H1 (cell line): ENCODE data around the gene MORC4. TPM values are rescaled to one million over a fixed set of nuclear protein-coding genes. Genes with fewer than 3 reads are reported as not detected.

Experiments
- CTCF ChIA-PET: fragments of 300-600 bp; sonication (Branson Sonifier 250); formaldehyde crosslinking; loops from one replicate; lab custom pipeline; 2021; ENCODE audit not compliant: partially characterized antibody; lab: Charles Lee
- POLR2A ChIA-PET: fragments of 300-600 bp; sonication (Branson Sonifier 250); formaldehyde crosslinking; loops from one replicate; lab custom pipeline; 2021; ENCODE audit warnings: inconsistent platforms; ENCODE audit not compliant: partially characterized antibody; lab: Charles Lee
- DNase-seq, 2 experiments: peaks; one replicate each; pipeline versions ENCODE4 v3.0.0 to v3.0.0-alpha.2; 2010 to 2022; ENCODE audit warnings: low spot score in 2 of 2, low read depth in 1 of 2, mixed read lengths in 1 of 2
- FAIRE-seq: peaks from 2 replicates; lab custom pipeline; 2011; peaks lifted over from hg19 to GRCh38; lab: Jason Lieb, UNC
- H2AFZ ChIP-seq: 2 replicates; pipeline ENCODE4 v1.8.1; 2012; ENCODE audit warnings: low read length, inconsistent platforms
- H2AK5ac ChIP-seq: 2 replicates; pipeline ENCODE4 v1.6.1; 2013; ENCODE audit warnings: low read depth, low read length
- H2BK120ac ChIP-seq: replicated peaks from 2 replicates; pipeline ENCODE3; 2013; ENCODE audit warnings: low read depth, low read length, inconsistent platforms
- H2BK12ac ChIP-seq: 2 replicates; pipeline ENCODE4 v1.6.1; 2013; ENCODE audit warnings: low read depth, low read length
- H2BK15ac ChIP-seq: 2 replicates; pipeline ENCODE4 v1.6.1; 2013; ENCODE audit warnings: low read length
- H2BK20ac ChIP-seq: 2 replicates; pipeline ENCODE4 v1.6.1; 2013; ENCODE audit warnings: low read length
- H2BK5ac ChIP-seq: 2 replicates; pipeline ENCODE4 v1.6.1; 2013; ENCODE audit warnings: low read depth, low read length
- H3K14ac ChIP-seq: 2 replicates; pipeline ENCODE4 v1.6.1; 2013; ENCODE audit warnings: inconsistent platforms; ENCODE audit not compliant: insufficient read length
- H3K18ac ChIP-seq: 2 replicates; pipeline ENCODE4 v1.6.1; 2013; ENCODE audit warnings: low read length; ENCODE audit errors: extremely low read depth
- H3K23ac ChIP-seq: 2 replicates; pipeline ENCODE4 v1.6.1; 2013; ENCODE audit warnings: inconsistent platforms; ENCODE audit not compliant: insufficient read length
- H3K23me2 ChIP-seq: 2 replicates; pipeline ENCODE4 v1.6.1; 2013; ENCODE audit warnings: low read depth, low read length
- H3K27ac ChIP-seq: 2 replicates; pipeline ENCODE4 v1.6.1; 2011; ENCODE audit warnings: low read depth, low read length, inconsistent platforms
- H3K27me3 ChIP-seq, 4 experiments: replicated peaks in 1 of 4; 1 replicate in 1 of 4; 2 replicates in 3 of 4; pipeline versions ENCODE4 v1.6.1 to v1.8.1; 2011 to 2013; ENCODE audit warnings: low read length in 3 of 4, mild to moderate bottlenecking in 3 of 4, inconsistent platforms in 2 of 4, mixed read lengths in 2 of 4, moderate library complexity in 1 of 4; ENCODE audit not compliant: control insufficient read depth in 3 of 4, insufficient read depth in 3 of 4; ENCODE audit errors: extremely low read depth in 1 of 4
- H3K36me3 ChIP-seq, 4 experiments: 2 replicates each; pipeline versions ENCODE4 v1.6.1 to v1.8.1; 2011 to 2013; ENCODE audit warnings: mild to moderate bottlenecking in 4 of 4, low read length in 3 of 4, moderate library complexity in 2 of 4, control low read depth in 1 of 4, inconsistent platforms in 1 of 4; ENCODE audit not compliant: insufficient read depth in 4 of 4, control insufficient read depth in 2 of 4
- H3K4ac ChIP-seq: replicated peaks from 2 replicates; pipeline ENCODE3; 2013; ENCODE audit warnings: low read length, low read depth, mixed read lengths, inconsistent platforms; ENCODE audit not compliant: insufficient read length
- H3K4me1 ChIP-seq, 4 experiments: replicated peaks in 1 of 4; 1 replicate in 1 of 4; 2 replicates in 3 of 4; pipeline versions ENCODE4 v1.6.1 to v1.8.1; 2011 to 2013; ENCODE audit warnings: low read length in 3 of 4, inconsistent platforms in 2 of 4, mixed read lengths in 1 of 4; ENCODE audit not compliant: insufficient read depth in 4 of 4, control insufficient read depth in 3 of 4
- H3K4me2 ChIP-seq, 2 experiments: 2 replicates each; pipeline versions ENCODE4 v1.6.1 to v1.8.1; 2011 to 2013; ENCODE audit warnings: low read depth in 2 of 2, low read length in 2 of 2, control low read depth in 1 of 2, inconsistent platforms in 1 of 2, mild to moderate bottlenecking in 1 of 2; ENCODE audit not compliant: insufficient read depth in 1 of 2
- H3K4me3 ChIP-seq, 4 experiments: fragments of 200-600, 300-600 bp in 1 of 4; sonication (generic), shearing (Covaris generic), sonication (Bioruptor Twin) in 1 of 4; 2 replicates each; pipeline versions ENCODE4 v1.5.1 to v1.8.1; 2011 to 2016; ENCODE audit warnings: low read length in 4 of 4, low read depth in 3 of 4, control low read depth in 2 of 4, inconsistent platforms in 2 of 4, mild to moderate bottlenecking in 2 of 4, mixed read lengths in 1 of 4, moderate library complexity in 1 of 4; ENCODE audit not compliant: insufficient read depth in 2 of 4; ENCODE audit errors: extremely low read depth in 1 of 4
- H3K56ac ChIP-seq: replicated peaks from 2 replicates; pipeline ENCODE3; 2013; ENCODE audit warnings: low read depth, mild to moderate bottlenecking, mixed read lengths, low read length, inconsistent platforms; ENCODE audit not compliant: insufficient read length
- H3K79me1 ChIP-seq: 2 replicates; pipeline ENCODE4 v1.6.1; 2013; ENCODE audit warnings: low read depth, low read length, control low read depth
- H3K79me2 ChIP-seq, 2 experiments: 2 replicates each; pipeline versions ENCODE4 v1.6.1 to v1.8.1; 2012 to 2013; ENCODE audit warnings: low read length in 2 of 2, mild to moderate bottlenecking in 2 of 2, inconsistent platforms in 1 of 2; ENCODE audit not compliant: insufficient read depth in 2 of 2, control insufficient read depth in 1 of 2
- H3K9ac ChIP-seq, 4 experiments: replicated peaks in 1 of 4; 1 replicate in 1 of 4; 2 replicates in 3 of 4; pipeline versions ENCODE4 v1.6.1 to v1.8.1; 2011 to 2013; ENCODE audit warnings: low read depth in 3 of 4, low read length in 3 of 4, control low read depth in 2 of 4, mild to moderate bottlenecking in 2 of 4, moderate library complexity in 2 of 4, inconsistent platforms in 1 of 4; ENCODE audit errors: extremely low read depth in 1 of 4
- H3K9me3 ChIP-seq, 2 experiments: 2 replicates each; pipeline versions ENCODE4 v1.6.1 to v1.8.1; 2012 to 2013; ENCODE audit warnings: mild to moderate bottlenecking in 2 of 2, moderate library complexity in 2 of 2, control low read depth in 1 of 2, inconsistent platforms in 1 of 2, low read depth in 1 of 2, low read length in 1 of 2, mixed read lengths in 1 of 2; ENCODE audit not compliant: insufficient read depth in 2 of 2
- H4K20me1 ChIP-seq, 2 experiments: replicated peaks in 1 of 2; 2 replicates each; pipeline versions ENCODE3 to v1.8.1; 2011 to 2013; ENCODE audit warnings: inconsistent platforms in 2 of 2, low read length in 2 of 2, mild to moderate bottlenecking in 1 of 2; ENCODE audit not compliant: insufficient read depth in 2 of 2, control insufficient read depth in 1 of 2
- H4K5ac ChIP-seq: 2 replicates; pipeline ENCODE4 v1.6.1; 2013; ENCODE audit warnings: low read length, low read depth, mixed read lengths, inconsistent platforms; ENCODE audit not compliant: insufficient read length
- H4K8ac ChIP-seq: 2 replicates; pipeline ENCODE4 v1.8.0; 2013; ENCODE audit warnings: mild to moderate bottlenecking, moderate library complexity, low read length, inconsistent platforms; ENCODE audit not compliant: insufficient read depth; ENCODE audit errors: extremely low read depth
- H4K91ac ChIP-seq: replicated peaks from 2 replicates; pipeline ENCODE3; 2013; ENCODE audit warnings: low read length, mixed read lengths, inconsistent platforms; ENCODE audit not compliant: insufficient read length
- WGBS, 2 experiments: shearing (Covaris generic) in 1 of 2; methylation state at CpG; one replicate each; pipeline versions ENCODE4 v1.1.6 to v1.1.7; 2013 to 2015; ENCODE audit warnings: low lambda C conversion rate in 2 of 2, mixed read lengths in 2 of 2, inconsistent platforms in 1 of 2, low coverage in 1 of 2, missing lambda C conversion rate in 1 of 2; ENCODE audit not compliant: insufficient replicate concordance in 2 of 2, insufficient coverage in 1 of 2, insufficient read length in 1 of 2; ENCODE audit errors: extremely low coverage in 1 of 2, missing lambda C conversion rate in 1 of 2; 5-methylcytosine and 5-hydroxymethylcytosine counted together
- polyA plus RNA-seq, 7 experiments: library from polyadenylated mRNA; depleted of rRNA in 3 of 7; stranded (reverse) in 5 of 7; unstranded in 2 of 7; fragments of >200 nt in 5 of 7; fragments of 200-250 nt in 2 of 7; gene quantifications; 1 replicate in 5 of 7; 2 replicates in 1 of 7; 4 replicates in 1 of 7; pipeline versions ENCODE4 v1.2.1 to v1.2.3, GENCODE V29; 2011 to 2013; ENCODE audit warnings: missing spikeins in 2 of 7, mixed read lengths in 2 of 7
- total RNA-seq: library from RNA; stranded (reverse); fragmentation: NEBNext Ultra II Directional; extraction: Animal tissue kit (Norgen Biotek cat#: 25700); gene quantifications from 2 replicates; pipeline ENCODE4 v1.2.1, GENCODE V29; 2021

MORC4 gene
- total and polyA plus RNA-seq, 2 of the 8 experiments (the other 6 are each of a cell fraction or from before 2014, with no cell fraction given), result 1.4 to 2.5 TPM

GRCh38 chrX:106903291-106903824 lies 96.7 kb downstream of the MORC4 start, which contains the start of gene RIPPLY1:
Gene RIPPLY1 (minus strand): TSS chrX:106903341. CDS start chrX:106903287, 54 bp downstream.
- ChIA-PET CTCF (interaction anchor here (0.7 to 5.6 kb wide), 7 partner anchors 11 to 122 kb away, joined by 3 to 35 read pairs (median 3); no protein-coding TSS in a partner anchor), POLR2A (no interaction called here)
- WGBS, 2 experiments, result 86% methylated on average over 1 of the region's 1 CpG; no CpG with 5 or more reads in 1 of the 2 experiments
- H3K27me3 ChIP-seq, result no peaks in the 10 kb centered on the region
- H2BK20ac ChIP-seq, result no peak within 1 kb of the TSS
- no peak within 1 kb of the TSS for H4K8ac ChIP-seq
- no peak within 1 kb of the TSS for H3K56ac ChIP-seq
- no peak within 1 kb of the TSS for H4K91ac ChIP-seq
- no peaks in the 10 kb centered on the region for H4K20me1 ChIP-seq
- no peak within 1 kb of the TSS for H3K18ac ChIP-seq
- H3K23ac ChIP-seq, result no peak within 1 kb of the TSS
- H4K5ac ChIP-seq, result no peak within 1 kb of the TSS
- FAIRE-seq (no peak), DNase-seq (no peak)
- no peaks in the 10 kb centered on the region for H3K79me1 ChIP-seq
- no peak within 1 kb of the TSS for H3K14ac ChIP-seq
- no peak within 1 kb of the TSS for H2BK120ac ChIP-seq
- H2AK5ac ChIP-seq, result no peak within 1 kb of the TSS
- H2BK15ac ChIP-seq, result no peak within 1 kb of the TSS
- H3K79me2 ChIP-seq, result no peaks in the 10 kb centered on the region
- H3K9ac ChIP-seq, result no peak within 1 kb of the TSS
- H3K36me3 ChIP-seq, result no peaks in the 10 kb centered on the region
- H3K4me1 ChIP-seq, result no peaks in the 10 kb centered on the region; a peak in 1 of 7 replicates
- H3K4me3 ChIP-seq, result no peak within 1 kb of the TSS
- no peak within 1 kb of the TSS for H3K27ac ChIP-seq
- H2BK5ac ChIP-seq, result no peak within 1 kb of the TSS
- H2BK12ac ChIP-seq, result no peak within 1 kb of the TSS
- no peak within 1 kb of the TSS for H2AFZ ChIP-seq
- H3K9me3 ChIP-seq, result no peaks in the 10 kb centered on the region
- H3K4ac ChIP-seq, result no peak within 1 kb of the TSS
- H3K4me2 ChIP-seq, result no peak within 1 kb of the TSS
- no peaks in the 10 kb centered on the region for H3K23me2 ChIP-seq
